ENCODE data around the gene LRPPRC. TPM values are rescaled to one million over a fixed set of nuclear protein-coding genes. Genes with fewer than 3 reads are reported as not detected.
A peak's percentile ranks its signal among the peaks of the same experiment; 100 is the strongest.

The LRPPRC gene
- total RNA-seq, 2 experiments from 2014 or later: 189 to 191 TPM

- Mint-ChIP-seq H3K36me3 (ENCODE audit: low read depth) (peaks cover 63% of the 10 kb centered on the region), H3K27me3 (no peaks in the 10 kb centered on the region), H3K4me1 (no peaks in the 10 kb centered on the region), H3K4me3 (no peak overlapping the region), H3K9me3 (ENCODE audit: low read depth) (no peaks in the 10 kb centered on the region), H3K27ac (peak overlapping the region; percentile 10)
- no peak for ATAC-seq
- ChIA-PET POLR2A (interaction anchor here (0.6 kb wide), 1 partner anchor 233 kb away, joined by 3 read pairs; no protein-coding TSS in a partner anchor), CTCF (interaction anchor here (0.7 kb wide), 1 partner anchor 15 kb away, joined by 4 read pairs; no protein-coding TSS in a partner anchor)
- intact Hi-C loops (cut with DNase I, micrococcal nuclease): no loop called here
- no peak for DNase-seq
Observed at GRCh38 chr2:43943323-43943722, 52.5 kb downstream of the LRPPRC start.

DNA sequence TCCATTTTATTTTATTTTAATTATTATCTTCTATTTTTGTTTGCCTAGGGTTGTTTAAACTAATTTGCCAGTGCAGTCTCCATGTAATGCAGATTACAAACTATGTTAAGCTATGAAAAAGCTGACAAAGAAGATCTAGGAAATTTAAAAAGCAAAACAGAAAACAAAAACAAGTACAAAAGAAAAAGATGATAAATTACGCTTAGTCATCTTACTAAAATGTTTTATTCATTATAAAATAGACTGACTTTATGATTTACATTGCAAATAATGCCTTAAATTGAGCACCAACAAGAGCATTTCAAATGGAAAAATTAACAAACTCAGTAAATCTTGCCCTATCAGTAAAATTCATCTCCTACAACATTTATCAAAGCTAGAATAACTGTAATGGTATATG, 52.9 kb downstream of the LRPPRC start:
- H3K27ac Mint-ChIP-seq: peak overlapping the region; percentile 10
- intact Hi-C loops (cut with DNase I, micrococcal nuclease): no loop called here
- ChIA-PET CTCF (interaction anchor here (0.7 kb wide), 1 partner anchor 16 kb away, joined by 4 read pairs; no protein-coding TSS in a partner anchor), POLR2A (interaction anchor here (0.6 kb wide), 1 partner anchor 233 kb away, joined by 3 read pairs; no protein-coding TSS in a partner anchor)
- no peak for DNase-seq
- ATAC-seq: no peak
- H3K36me3 Mint-ChIP-seq (ENCODE audit: low read depth): peaks cover 64% of the 10 kb centered on the region
- H3K9me3 Mint-ChIP-seq (ENCODE audit: low read depth): no peaks in the 10 kb centered on the region
- H3K4me3 Mint-ChIP-seq: no peak overlapping the region
- H3K4me1 Mint-ChIP-seq: no peaks in the 10 kb centered on the region
- H3K27me3 Mint-ChIP-seq: no peaks in the 10 kb centered on the region

- intact Hi-C loops (cut with DNase I, micrococcal nuclease): no loop called here
- Mint-ChIP-seq H3K36me3 (ENCODE audit: low read depth) (peaks cover 58% of the 10 kb centered on the region), H3K4me3 (no peak overlapping the region), H3K9me3 (ENCODE audit: low read depth) (no peaks in the 10 kb centered on the region), H3K27me3 (no peaks in the 10 kb centered on the region), H3K4me1 (no peaks in the 10 kb centered on the region), H3K27ac (no peak overlapping the region)
- ChIA-PET CTCF (no interaction called here), POLR2A (no interaction called here)
- DNase-seq (no peak), ATAC-seq (no peak)
Observed at GRCh38 chr2:43941966-43942365, 53.8 kb downstream of the LRPPRC start.

DNA sequence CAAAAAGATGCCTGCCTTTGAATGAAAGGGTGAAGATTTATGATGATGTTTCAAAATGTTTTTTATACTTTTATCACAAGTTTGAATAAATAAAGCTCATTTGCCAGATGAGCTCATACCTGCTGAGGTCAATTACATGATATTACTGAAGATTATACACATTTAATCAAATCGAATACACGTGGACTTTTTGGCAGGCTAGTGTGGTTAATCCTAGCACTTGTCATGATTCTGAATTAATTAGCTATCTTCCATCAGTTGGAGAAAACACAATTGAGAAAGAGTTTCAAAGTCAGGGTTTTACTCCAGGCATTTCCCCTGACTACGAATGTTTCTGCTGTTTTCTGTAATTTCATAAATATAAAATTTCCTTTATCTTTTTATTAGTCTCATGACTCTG, 54.4 kb downstream of the LRPPRC start:
- Mint-ChIP-seq H3K9me3 (ENCODE audit: low read depth) (no peaks in the 10 kb centered on the region), H3K36me3 (ENCODE audit: low read depth) (peaks cover 56% of the 10 kb centered on the region), H3K27ac (no peak overlapping the region), H3K27me3 (no peaks in the 10 kb centered on the region), H3K4me1 (no peaks in the 10 kb centered on the region), H3K4me3 (no peak overlapping the region)
- no peak for DNase-seq
- ATAC-seq: no peak
- POLR2A ChIA-PET: no interaction called here
- intact Hi-C loops (cut with DNase I, micrococcal nuclease): no loop called here
- CTCF ChIA-PET: interaction anchor here (0.7 to 1.3 kb wide), 2 partner anchors 13 to 1058 kb away, joined by 3 read pairs; no protein-coding TSS in a partner anchor

GRCh38 chr2:43939695-43940256, 56.0 kb downstream of the LRPPRC start:
- H3K9me3 Mint-ChIP-seq (ENCODE audit: low read depth): no peaks in the 10 kb centered on the region
- no peaks in the 10 kb centered on the region for H3K27me3 Mint-ChIP-seq
- peaks cover 45% of the 10 kb centered on the region for H3K36me3 Mint-ChIP-seq (ENCODE audit: low read depth)
- intact Hi-C loops (cut with DNase I, micrococcal nuclease): loop anchor here (5.0 kb wide), 2 partner anchors 42 to 327 kb away; no protein-coding TSS in a partner anchor
- POLR2A ChIA-PET: no interaction called here
- H3K4me1 Mint-ChIP-seq: peaks cover 7% of the 10 kb centered on the region
- ATAC-seq (no peak), DNase-seq (no peak)
- CTCF ChIA-PET: interaction anchor here (1.6 kb wide), 1 partner anchor 363 kb away, joined by 3 read pairs; no protein-coding TSS in a partner anchor
- no peak overlapping the region for H3K27ac Mint-ChIP-seq
- no peak overlapping the region for H3K4me3 Mint-ChIP-seq

- Mint-ChIP-seq H3K4me1 (peaks cover 23% of the 10 kb centered on the region), H3K4me3 (no peak overlapping the region), H3K36me3 (ENCODE audit: low read depth) (peaks cover 45% of the 10 kb centered on the region), H3K27ac (no peak overlapping the region), H3K27me3 (no peaks in the 10 kb centered on the region), H3K9me3 (ENCODE audit: low read depth) (no peaks in the 10 kb centered on the region)
- CTCF ChIA-PET: interaction anchor here (0.5 to 1.9 kb wide), 7 partner anchors 9 to 375 kb away, joined by 3 to 6 read pairs (median 3); no protein-coding TSS in a partner anchor
- intact Hi-C loops (cut with DNase I, micrococcal nuclease): loop anchor here (5.0 kb wide), 2 partner anchors 40 to 325 kb away; no protein-coding TSS in a partner anchor
- ATAC-seq: no peak
- DNase-seq: no peak
- POLR2A ChIA-PET: no interaction called here
Observed at GRCh38 chr2:43937269-43937820, 58.4 kb downstream of the LRPPRC start.

DNA sequence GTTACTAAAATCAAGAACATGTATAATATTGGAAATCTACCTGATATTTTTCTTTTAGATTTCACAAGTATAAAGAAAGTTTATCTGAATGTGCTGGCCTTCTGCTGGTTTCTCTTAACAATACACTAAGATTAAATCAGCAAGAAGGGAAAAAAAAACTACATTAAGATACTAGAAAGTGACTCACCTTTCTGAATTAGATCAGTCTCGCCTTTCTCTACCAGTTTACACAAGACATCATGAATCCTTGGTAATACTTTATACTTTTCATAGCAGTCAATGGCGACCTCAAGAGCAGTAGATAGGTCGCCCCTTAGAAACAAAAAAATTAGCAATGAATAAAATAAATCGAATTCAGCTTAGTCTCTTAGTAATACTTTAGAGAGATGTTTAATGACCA, 61.2 kb downstream of the LRPPRC start:
- intact Hi-C loops (cut with DNase I, micrococcal nuclease): loop anchor here in 1 of 2 experiments (2.0 kb wide), 1 partner anchor 146 kb away; no protein-coding TSS in a partner anchor
- ATAC-seq: peak; percentile 94
- peaks cover 47% of the 10 kb centered on the region for H3K36me3 Mint-ChIP-seq (ENCODE audit: low read depth)

DNA sequence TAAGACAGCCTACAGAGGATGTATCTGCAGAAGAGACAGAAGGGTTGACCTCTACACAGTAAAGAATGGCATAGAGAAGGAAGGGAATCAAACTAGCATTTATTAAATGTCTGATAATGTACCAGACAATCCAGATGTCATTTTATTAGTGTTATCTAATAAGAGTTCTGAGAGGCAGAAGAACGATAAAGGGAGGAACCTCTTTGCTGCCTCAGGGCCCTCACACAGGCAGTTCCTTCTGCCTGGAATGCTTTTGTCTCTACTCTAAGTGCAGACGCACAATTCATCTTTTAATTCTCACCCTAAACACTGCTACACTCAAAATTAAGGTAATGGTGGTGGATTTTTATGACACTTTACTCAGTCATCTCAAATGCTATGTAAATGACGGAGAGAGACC, 64.5 kb downstream of the LRPPRC start:
- Mint-ChIP-seq H3K36me3 (ENCODE audit: low read depth) (peaks cover 54% of the 10 kb centered on the region), H3K27ac (no peak overlapping the region)

More for the DNA sequence above, 61.2 kb downstream of the LRPPRC start:
- CTCF ChIA-PET: interaction anchor here (1.0 to 1.7 kb wide), 4 partner anchors 10 to 357 kb away, joined by 3 to 6 read pairs (median 3); no protein-coding TSS in a partner anchor
- Mint-ChIP-seq H3K27ac (peak overlapping the region; percentile 63), H3K4me1 (peaks cover 25% of the 10 kb centered on the region), H3K27me3 (no peaks in the 10 kb centered on the region), H3K9me3 (ENCODE audit: low read depth) (no peaks in the 10 kb centered on the region), H3K4me3 (no peak overlapping the region)
- no peak for DNase-seq
- POLR2A ChIA-PET: no interaction called here

GRCh38 chr2:43927442-43927841, 68.3 kb downstream of the LRPPRC start:
- ChIA-PET CTCF (interaction anchor here (0.7 to 1.4 kb wide), 2 partner anchors 14 to 21 kb away, joined by 3 read pairs; no protein-coding TSS in a partner anchor), POLR2A (no interaction called here)
- Mint-ChIP-seq H3K4me1 (peaks cover 15% of the 10 kb centered on the region), H3K4me3 (no peak overlapping the region), H3K9me3 (ENCODE audit: low read depth) (no peaks in the 10 kb centered on the region), H3K36me3 (ENCODE audit: low read depth) (peaks cover 57% of the 10 kb centered on the region), H3K27me3 (no peaks in the 10 kb centered on the region), H3K27ac (peak overlapping the region; percentile 8)
- intact Hi-C loops (cut with DNase I, micrococcal nuclease): no loop called here
- DNase-seq (no peak), ATAC-seq (peak; percentile 78)

More for the DNA sequence above, 64.5 kb downstream of the LRPPRC start:
- CTCF ChIA-PET: no interaction called here
- DNase-seq: no peak
- H3K27me3 Mint-ChIP-seq: no peaks in the 10 kb centered on the region
- intact Hi-C loops (cut with DNase I, micrococcal nuclease): no loop called here
- H3K9me3 Mint-ChIP-seq (ENCODE audit: low read depth): no peaks in the 10 kb centered on the region
- no peak overlapping the region for H3K4me3 Mint-ChIP-seq
- no peak for ATAC-seq
- POLR2A ChIA-PET: no interaction called here
- H3K4me1 Mint-ChIP-seq: peaks cover 38% of the 10 kb centered on the region

DNA sequence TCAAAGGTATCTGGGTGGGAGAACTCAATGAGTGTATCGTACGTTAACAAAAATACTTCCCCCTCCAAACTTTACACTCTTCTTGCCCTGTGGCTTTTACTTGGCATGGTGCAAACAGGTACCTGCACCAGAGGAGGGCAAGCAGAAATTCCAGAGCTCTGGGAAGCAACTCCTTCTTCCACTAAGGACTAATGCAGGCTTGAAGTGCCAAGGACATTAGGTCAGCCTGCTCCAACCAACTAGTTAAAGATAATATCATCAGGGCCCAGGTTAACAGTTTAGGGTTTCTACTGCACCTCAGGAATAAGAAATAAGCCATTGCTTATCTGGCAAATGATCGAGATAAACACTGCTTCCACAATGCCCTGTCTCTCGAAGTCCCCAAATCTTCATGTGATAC, 70.4 kb downstream of the LRPPRC start:
- H3K4me1 Mint-ChIP-seq: peaks cover 15% of the 10 kb centered on the region
- ATAC-seq: no peak
- H3K9me3 Mint-ChIP-seq (ENCODE audit: low read depth): no peaks in the 10 kb centered on the region
- ChIA-PET POLR2A (no interaction called here), CTCF (interaction anchor here (1.0 to 2.0 kb wide), 2 partner anchors 12 to 54 kb away, joined by 3 to 5 read pairs; no protein-coding TSS in a partner anchor)
- intact Hi-C loops (cut with DNase I, micrococcal nuclease): no loop called here
- H3K36me3 Mint-ChIP-seq (ENCODE audit: low read depth): peaks cover 53% of the 10 kb centered on the region
- H3K27me3 Mint-ChIP-seq: no peaks in the 10 kb centered on the region
- H3K4me3 Mint-ChIP-seq: no peak overlapping the region
- no peak overlapping the region for H3K27ac Mint-ChIP-seq
- no peak for DNase-seq

GRCh38 chr2:43924463-43924862, 71.3 kb downstream of the LRPPRC start:
- Mint-ChIP-seq H3K27me3 (no peaks in the 10 kb centered on the region), H3K4me3 (no peak overlapping the region), H3K36me3 (ENCODE audit: low read depth) (peaks cover 48% of the 10 kb centered on the region), H3K9me3 (ENCODE audit: low read depth) (no peaks in the 10 kb centered on the region), H3K27ac (no peak overlapping the region), H3K4me1 (peaks cover 12% of the 10 kb centered on the region)
- ChIA-PET POLR2A (no interaction called here), CTCF (interaction anchor here (1.0 to 2.0 kb wide), 2 partner anchors 11 to 55 kb away, joined by 3 to 5 read pairs; no protein-coding TSS in a partner anchor)
- intact Hi-C loops (cut with DNase I, micrococcal nuclease): no loop called here
- ATAC-seq (no peak), DNase-seq (no peak)

All from activated CD4-positive, alpha-beta T cell treated with anti-CD3 and anti-CD28 coated beads for 36 hours (primary cell).